ENCODE data around the gene TOP2A. TPM values are rescaled to one million over a fixed set of nuclear protein-coding genes. Genes with fewer than 3 reads are reported as not detected.
"Not testable (repeated sequence)": the region's sequence is repeated elsewhere in the genome, so short reads cannot be mapped to it uniquely, and the experiment has no call there.

Gene TOP2A
- polyA plus RNA-seq, 1 of the 3 experiments (the other 2 are of a cell fraction) = 20.6 TPM

GRCh38 chr17:40369923-40370322, 47.8 kb downstream of the TOP2A start (continued):
- TF ChIP-seq MXI1 (IDR thresholded peaks at IDR 0.05; ENCODE audit: low read depth, low read length) (no peak), MAX (IDR thresholded peaks at IDR 0.05; ENCODE audit: low read depth) (no peak), CTCF (IDR thresholded peaks at IDR 0.05) (no peak), EZH2phosphoT487 (IDR thresholded peaks at IDR 0.05; ENCODE audit: borderline replicate concordance, low read depth) (no peak), NFIC (IDR thresholded peaks at IDR 0.05; ENCODE audit: borderline replicate concordance) (no peak)

- CTCF ChIA-PET = interaction anchor here (0.9 to 17.4 kb wide), 5 partner anchors 10 to 169 kb away, joined by 3 to 261 read pairs (median 4); no protein-coding TSS in a partner anchor
- POLR2A ChIA-PET; H3F3A ChIP-seq (replicated peaks; ENCODE audit: insufficient read depth); H4K20me1 ChIP-seq (ENCODE audit: insufficient read depth); H3K9ac ChIP-seq; H3K27me3 ChIP-seq (ENCODE audit: insufficient read depth); H3K79me2 ChIP-seq (ENCODE audit: insufficient read depth); H3K4me1 ChIP-seq (ENCODE audit: control insufficient read depth in 1 of 2, insufficient read depth in 2 of 2, low read depth in 1 of 2, low read length in 1 of 2); H3K9me3 ChIP-seq; H3K36me3 ChIP-seq (replicated peaks in 1 of 2; ENCODE audit: control insufficient read depth in 1 of 2, insufficient read depth in 2 of 2, low read length in 1 of 2); H3K9me2 ChIP-seq; H3K27ac ChIP-seq (ENCODE audit: low read depth in 2 of 2, low read length in 1 of 2); H3K4me3 ChIP-seq (ENCODE audit: low read depth in 2 of 2, low read length in 1 of 2); H2AFZ ChIP-seq (ENCODE audit: low read depth); H3K4me2 ChIP-seq; DNase-seq: not testable (repeated sequence)
- 94% methylated on average over 9 of the region's 9 CpGs for WGBS (ENCODE audit: low lambda C conversion rate)
These were observed 50.0 kb downstream of the TOP2A start for GRCh38 chr17:40367728-40368127.

GRCh38 chr17:40366861-40367518, 50.7 kb downstream of the TOP2A start:
- ChIA-PET CTCF (interaction anchor here (0.9 to 57.6 kb wide), 8 partner anchors 9 to 191 kb away, joined by 3 to 1706 read pairs (median 17); partner anchors contain the start of genes CCR7, CDC6 and RARA), POLR2A (no interaction called here)
- Histone ChIP-seq H3K36me3 (replicated peaks in 1 of 2; ENCODE audit: control insufficient read depth in 1 of 2, insufficient read depth in 2 of 2, low read length in 1 of 2) (no peaks in the 10 kb centered on the region), H3K4me2 (no peak overlapping the region), H3K9ac (no peak overlapping the region), H3K9me2 (no peaks in the 10 kb centered on the region), H3K9me3 (no peaks in the 10 kb centered on the region), H3K27ac (ENCODE audit: low read depth in 2 of 2, low read length in 1 of 2) (no peak overlapping the region), H3F3A (replicated peaks; ENCODE audit: insufficient read depth) (no peaks in the 10 kb centered on the region), H3K4me3 (ENCODE audit: low read depth in 2 of 2, low read length in 1 of 2) (no peak overlapping the region), H4K20me1 (ENCODE audit: insufficient read depth) (no peaks in the 10 kb centered on the region), H3K79me2 (ENCODE audit: insufficient read depth) (no peaks in the 10 kb centered on the region), H3K27me3 (ENCODE audit: insufficient read depth) (no peaks in the 10 kb centered on the region), H2AFZ (ENCODE audit: low read depth) (no peak overlapping the region), H3K4me1 (ENCODE audit: control insufficient read depth in 1 of 2, insufficient read depth in 2 of 2, low read depth in 1 of 2, low read length in 1 of 2) (peaks cover 0 to 15% of the 10 kb centered on the region in 2 experiments; a peak in 1 of 4 replicates)
- DNase-seq = no peak
- no peak for TF ChIP-seq PBX3 (IDR thresholded peaks at IDR 0.05)
- no peak for TF ChIP-seq GABPA (IDR thresholded peaks at IDR 0.05; ENCODE audit: low read depth)
- no peak for TF ChIP-seq GATA2 (CRISPR knock-in tag; IDR thresholded peaks at IDR 0.05)
- TF ChIP-seq JUND (IDR thresholded peaks at IDR 0.05) = no peak
- TF ChIP-seq ZBTB33 (IDR thresholded peaks at IDR 0.05; ENCODE audit: borderline replicate concordance, low read depth) = no peak
- WGBS (ENCODE audit: low lambda C conversion rate) = 84% methylated on average over 4 of the region's 17 CpGs
